A549 (cell line): ENCODE measurements around the gene GPX3.

Experiments
- CHD2 ChIP-seq: fragments of 150-350 bp; IDR thresholded peaks from 2 replicates; pipeline ENCODE4 v1.6.1; 2014; ENCODE audit warnings: low read length; ENCODE audit not compliant: partially characterized antibody
- E2F6 ChIP-seq: IDR thresholded peaks from 2 replicates; pipeline ENCODE4 v1.6.1; 2012; ENCODE audit warnings: low read depth, borderline replicate concordance
- EP300 ChIP-seq, 2 experiments: fragments of >200 bp; sonication (Bioruptor Twin); formaldehyde crosslinking; IDR thresholded peaks; 2 replicates in 1 of 2; 3 replicates in 1 of 2; pipeline ENCODE4 v1.6.1; 2016 to 2017
- ESRRA ChIP-seq: fragments of 150-350 bp; IDR thresholded peaks from 2 replicates; pipeline ENCODE4 v1.6.1; 2014; ENCODE audit warnings: mild to moderate bottlenecking, low read length, borderline replicate concordance
- JUNB ChIP-seq: fragments of >200 bp; sonication (Bioruptor Twin); formaldehyde crosslinking; IDR thresholded peaks from 2 replicates; pipeline ENCODE4 v1.6.1; 2016
- KDM1A ChIP-seq: fragments of 200-600 bp; sonication (generic); IDR thresholded peaks from 2 replicates; pipeline ENCODE4 v1.6.1; 2016; ENCODE audit warnings: low read depth, mild to moderate bottlenecking
- POLR2A ChIP-seq: IDR thresholded peaks from 2 replicates; pipeline ENCODE4 v1.6.1; 2012; ENCODE audit warnings: mild to moderate bottlenecking, low read length
- SMC3 ChIP-seq: fragments of >200 bp; sonication (Bioruptor Twin); formaldehyde crosslinking; IDR thresholded peaks from 3 replicates; pipeline ENCODE4 v1.6.1; 2018; ENCODE audit warnings: inconsistent platforms
- TP53 ChIP-seq: fragments of 250-450 bp; sonication (Bioruptor Pico); IDR thresholded peaks from 2 replicates; pipeline ENCODE4 v1.5.0; 2021; ENCODE audit warnings: mild to moderate bottlenecking, moderate library complexity
- TF ChIP-seq, protein P1 (sequence below): fragments of >200 bp; sonication (Bioruptor Twin); formaldehyde crosslinking; IDR thresholded peaks from 3 replicates; pipeline ENCODE4 v1.5.1; 2016
- TF ChIP-seq, protein P2 (sequence below): fragments of 450-650 bp; IDR thresholded peaks from 2 replicates; pipeline ENCODE4 v1.6.1; 2014; ENCODE audit warnings: antibody characterized with exemption

GRCh38 chr5:151075698-151076331, 55.4 kb downstream of the GPX3 start:
- TF ChIP-seq, protein P1, sequence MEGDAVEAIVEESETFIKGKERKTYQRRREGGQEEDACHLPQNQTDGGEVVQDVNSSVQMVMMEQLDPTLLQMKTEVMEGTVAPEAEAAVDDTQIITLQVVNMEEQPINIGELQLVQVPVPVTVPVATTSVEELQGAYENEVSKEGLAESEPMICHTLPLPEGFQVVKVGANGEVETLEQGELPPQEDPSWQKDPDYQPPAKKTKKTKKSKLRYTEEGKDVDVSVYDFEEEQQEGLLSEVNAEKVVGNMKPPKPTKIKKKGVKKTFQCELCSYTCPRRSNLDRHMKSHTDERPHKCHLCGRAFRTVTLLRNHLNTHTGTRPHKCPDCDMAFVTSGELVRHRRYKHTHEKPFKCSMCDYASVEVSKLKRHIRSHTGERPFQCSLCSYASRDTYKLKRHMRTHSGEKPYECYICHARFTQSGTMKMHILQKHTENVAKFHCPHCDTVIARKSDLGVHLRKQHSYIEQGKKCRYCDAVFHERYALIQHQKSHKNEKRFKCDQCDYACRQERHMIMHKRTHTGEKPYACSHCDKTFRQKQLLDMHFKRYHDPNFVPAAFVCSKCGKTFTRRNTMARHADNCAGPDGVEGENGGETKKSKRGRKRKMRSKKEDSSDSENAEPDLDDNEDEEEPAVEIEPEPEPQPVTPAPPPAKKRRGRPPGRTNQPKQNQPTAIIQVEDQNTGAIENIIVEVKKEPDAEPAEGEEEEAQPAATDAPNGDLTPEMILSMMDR: no peak
- TF ChIP-seq ESRRA (no peak), POLR2A (no peak), EP300 (IDR thresholded peaks at IDR 0.05) (no peak), JUNB (no peak), CHD2 (no peak), E2F6 (no peak), KDM1A (no peak), TP53 (CRISPR knock-in tag) (no peak), SMC3 (no peak)
- TF ChIP-seq, protein P2, sequence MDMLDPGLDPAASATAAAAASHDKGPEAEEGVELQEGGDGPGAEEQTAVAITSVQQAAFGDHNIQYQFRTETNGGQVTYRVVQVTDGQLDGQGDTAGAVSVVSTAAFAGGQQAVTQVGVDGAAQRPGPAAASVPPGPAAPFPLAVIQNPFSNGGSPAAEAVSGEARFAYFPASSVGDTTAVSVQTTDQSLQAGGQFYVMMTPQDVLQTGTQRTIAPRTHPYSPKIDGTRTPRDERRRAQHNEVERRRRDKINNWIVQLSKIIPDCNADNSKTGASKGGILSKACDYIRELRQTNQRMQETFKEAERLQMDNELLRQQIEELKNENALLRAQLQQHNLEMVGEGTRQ: no peak
